H1 (cell line): ENCODE data around the gene ANO9. TPM values are rescaled to one million over a fixed set of nuclear protein-coding genes. Genes with fewer than 3 reads are reported as not detected.

ENCODE experiments used
- CTCF ChIA-PET: fragments of 300-600 bp; sonication (Branson Sonifier 250); formaldehyde crosslinking; loops from one replicate; lab custom pipeline; 2021; ENCODE audit not compliant: partially characterized antibody; lab: Charles Lee
- POLR2A ChIA-PET: fragments of 300-600 bp; sonication (Branson Sonifier 250); formaldehyde crosslinking; loops from one replicate; lab custom pipeline; 2021; ENCODE audit warnings: inconsistent platforms; ENCODE audit not compliant: partially characterized antibody; lab: Charles Lee
- DNase-seq, 2 experiments: peaks; one replicate each; pipeline versions ENCODE4 v3.0.0 to v3.0.0-alpha.2; 2010 to 2022; ENCODE audit warnings: low spot score in 2 of 2, low read depth in 1 of 2, mixed read lengths in 1 of 2
- FAIRE-seq: peaks from 2 replicates; lab custom pipeline; 2011; peaks lifted over from hg19 to GRCh38; lab: Jason Lieb, UNC
- H2AFZ ChIP-seq: 2 replicates; pipeline ENCODE4 v1.8.1; 2012; ENCODE audit warnings: low read length, inconsistent platforms
- H2AK5ac ChIP-seq: 2 replicates; pipeline ENCODE4 v1.6.1; 2013; ENCODE audit warnings: low read depth, low read length
- H2BK120ac ChIP-seq: replicated peaks from 2 replicates; pipeline ENCODE3; 2013; ENCODE audit warnings: low read depth, low read length, inconsistent platforms
- H2BK12ac ChIP-seq: 2 replicates; pipeline ENCODE4 v1.6.1; 2013; ENCODE audit warnings: low read depth, low read length
- H2BK15ac ChIP-seq: 2 replicates; pipeline ENCODE4 v1.6.1; 2013; ENCODE audit warnings: low read length
- H2BK20ac ChIP-seq: 2 replicates; pipeline ENCODE4 v1.6.1; 2013; ENCODE audit warnings: low read length
- H2BK5ac ChIP-seq: 2 replicates; pipeline ENCODE4 v1.6.1; 2013; ENCODE audit warnings: low read depth, low read length
- H3K14ac ChIP-seq: 2 replicates; pipeline ENCODE4 v1.6.1; 2013; ENCODE audit warnings: inconsistent platforms; ENCODE audit not compliant: insufficient read length
- H3K18ac ChIP-seq: 2 replicates; pipeline ENCODE4 v1.6.1; 2013; ENCODE audit warnings: low read length; ENCODE audit errors: extremely low read depth
- H3K23ac ChIP-seq: 2 replicates; pipeline ENCODE4 v1.6.1; 2013; ENCODE audit warnings: inconsistent platforms; ENCODE audit not compliant: insufficient read length
- H3K23me2 ChIP-seq: 2 replicates; pipeline ENCODE4 v1.6.1; 2013; ENCODE audit warnings: low read depth, low read length
- H3K27ac ChIP-seq: 2 replicates; pipeline ENCODE4 v1.6.1; 2011; ENCODE audit warnings: low read depth, low read length, inconsistent platforms
- H3K27me3 ChIP-seq, 4 experiments: replicated peaks in 1 of 4; 1 replicate in 1 of 4; 2 replicates in 3 of 4; pipeline versions ENCODE4 v1.6.1 to v1.8.1; 2011 to 2013; ENCODE audit warnings: low read length in 3 of 4, mild to moderate bottlenecking in 3 of 4, inconsistent platforms in 2 of 4, mixed read lengths in 2 of 4, moderate library complexity in 1 of 4; ENCODE audit not compliant: control insufficient read depth in 3 of 4, insufficient read depth in 3 of 4; ENCODE audit errors: extremely low read depth in 1 of 4
- H3K36me3 ChIP-seq, 4 experiments: 2 replicates each; pipeline versions ENCODE4 v1.6.1 to v1.8.1; 2011 to 2013; ENCODE audit warnings: mild to moderate bottlenecking in 4 of 4, low read length in 3 of 4, moderate library complexity in 2 of 4, control low read depth in 1 of 4, inconsistent platforms in 1 of 4; ENCODE audit not compliant: insufficient read depth in 4 of 4, control insufficient read depth in 2 of 4
- H3K4ac ChIP-seq: replicated peaks from 2 replicates; pipeline ENCODE3; 2013; ENCODE audit warnings: low read length, low read depth, mixed read lengths, inconsistent platforms; ENCODE audit not compliant: insufficient read length
- H3K4me1 ChIP-seq, 4 experiments: replicated peaks in 1 of 4; 1 replicate in 1 of 4; 2 replicates in 3 of 4; pipeline versions ENCODE4 v1.6.1 to v1.8.1; 2011 to 2013; ENCODE audit warnings: low read length in 3 of 4, inconsistent platforms in 2 of 4, mixed read lengths in 1 of 4; ENCODE audit not compliant: insufficient read depth in 4 of 4, control insufficient read depth in 3 of 4
- H3K4me2 ChIP-seq, 2 experiments: 2 replicates each; pipeline versions ENCODE4 v1.6.1 to v1.8.1; 2011 to 2013; ENCODE audit warnings: low read depth in 2 of 2, low read length in 2 of 2, control low read depth in 1 of 2, inconsistent platforms in 1 of 2, mild to moderate bottlenecking in 1 of 2; ENCODE audit not compliant: insufficient read depth in 1 of 2
- H3K4me3 ChIP-seq, 4 experiments: fragments of 200-600, 300-600 bp in 1 of 4; sonication (generic), shearing (Covaris generic), sonication (Bioruptor Twin) in 1 of 4; 2 replicates each; pipeline versions ENCODE4 v1.5.1 to v1.8.1; 2011 to 2016; ENCODE audit warnings: low read length in 4 of 4, low read depth in 3 of 4, control low read depth in 2 of 4, inconsistent platforms in 2 of 4, mild to moderate bottlenecking in 2 of 4, mixed read lengths in 1 of 4, moderate library complexity in 1 of 4; ENCODE audit not compliant: insufficient read depth in 2 of 4; ENCODE audit errors: extremely low read depth in 1 of 4
- H3K56ac ChIP-seq: replicated peaks from 2 replicates; pipeline ENCODE3; 2013; ENCODE audit warnings: low read depth, mild to moderate bottlenecking, mixed read lengths, low read length, inconsistent platforms; ENCODE audit not compliant: insufficient read length
- H3K79me1 ChIP-seq: 2 replicates; pipeline ENCODE4 v1.6.1; 2013; ENCODE audit warnings: low read depth, low read length, control low read depth
- H3K79me2 ChIP-seq, 2 experiments: 2 replicates each; pipeline versions ENCODE4 v1.6.1 to v1.8.1; 2012 to 2013; ENCODE audit warnings: low read length in 2 of 2, mild to moderate bottlenecking in 2 of 2, inconsistent platforms in 1 of 2; ENCODE audit not compliant: insufficient read depth in 2 of 2, control insufficient read depth in 1 of 2
- H3K9ac ChIP-seq, 4 experiments: replicated peaks in 1 of 4; 1 replicate in 1 of 4; 2 replicates in 3 of 4; pipeline versions ENCODE4 v1.6.1 to v1.8.1; 2011 to 2013; ENCODE audit warnings: low read depth in 3 of 4, low read length in 3 of 4, control low read depth in 2 of 4, mild to moderate bottlenecking in 2 of 4, moderate library complexity in 2 of 4, inconsistent platforms in 1 of 4; ENCODE audit errors: extremely low read depth in 1 of 4
- H3K9me3 ChIP-seq, 2 experiments: 2 replicates each; pipeline versions ENCODE4 v1.6.1 to v1.8.1; 2012 to 2013; ENCODE audit warnings: mild to moderate bottlenecking in 2 of 2, moderate library complexity in 2 of 2, control low read depth in 1 of 2, inconsistent platforms in 1 of 2, low read depth in 1 of 2, low read length in 1 of 2, mixed read lengths in 1 of 2; ENCODE audit not compliant: insufficient read depth in 2 of 2
- H4K20me1 ChIP-seq, 2 experiments: replicated peaks in 1 of 2; 2 replicates each; pipeline versions ENCODE3 to v1.8.1; 2011 to 2013; ENCODE audit warnings: inconsistent platforms in 2 of 2, low read length in 2 of 2, mild to moderate bottlenecking in 1 of 2; ENCODE audit not compliant: insufficient read depth in 2 of 2, control insufficient read depth in 1 of 2
- H4K5ac ChIP-seq: 2 replicates; pipeline ENCODE4 v1.6.1; 2013; ENCODE audit warnings: low read length, low read depth, mixed read lengths, inconsistent platforms; ENCODE audit not compliant: insufficient read length
- H4K8ac ChIP-seq: 2 replicates; pipeline ENCODE4 v1.8.0; 2013; ENCODE audit warnings: mild to moderate bottlenecking, moderate library complexity, low read length, inconsistent platforms; ENCODE audit not compliant: insufficient read depth; ENCODE audit errors: extremely low read depth
- H4K91ac ChIP-seq: replicated peaks from 2 replicates; pipeline ENCODE3; 2013; ENCODE audit warnings: low read length, mixed read lengths, inconsistent platforms; ENCODE audit not compliant: insufficient read length
- JUND ChIP-seq: IDR thresholded peaks from 2 replicates; pipeline ENCODE4 v1.6.1; 2011; ENCODE audit warnings: mild to moderate bottlenecking, improper control_type of control experiment, low read length
- KDM4A ChIP-seq: IDR thresholded peaks from one replicate; pipeline ENCODE4 v1.7.1; 2012; ENCODE audit warnings: low read depth, mild to moderate bottlenecking, moderate library complexity, low read length, inconsistent platforms; ENCODE audit not compliant: severe bottlenecking
- POU5F1 ChIP-seq: IDR thresholded peaks from 2 replicates; pipeline ENCODE4 v1.6.1; 2011; ENCODE audit warnings: low read depth, mild to moderate bottlenecking, low read length, moderate library complexity
- RAD21 ChIP-seq, 2 experiments: IDR thresholded peaks in 1 of 2; conservative IDR thresholded peaks in 1 of 2; 2 replicates each; pipeline ENCODE4 v1.6.1; 2011; ENCODE audit warnings: low read depth in 2 of 2, low read length in 2 of 2, improper control_type of control experiment in 1 of 2, inconsistent platforms in 1 of 2, mild to moderate bottlenecking in 1 of 2, moderate library complexity in 1 of 2
- WGBS, 2 experiments: shearing (Covaris generic) in 1 of 2; methylation state at CpG; one replicate each; pipeline versions ENCODE4 v1.1.6 to v1.1.7; 2013 to 2015; ENCODE audit warnings: low lambda C conversion rate in 2 of 2, mixed read lengths in 2 of 2, inconsistent platforms in 1 of 2, low coverage in 1 of 2, missing lambda C conversion rate in 1 of 2; ENCODE audit not compliant: insufficient replicate concordance in 2 of 2, insufficient coverage in 1 of 2, insufficient read length in 1 of 2; ENCODE audit errors: extremely low coverage in 1 of 2, missing lambda C conversion rate in 1 of 2; 5-methylcytosine and 5-hydroxymethylcytosine counted together
- polyA plus RNA-seq, 7 experiments: library from polyadenylated mRNA; depleted of rRNA in 3 of 7; stranded (reverse) in 5 of 7; unstranded in 2 of 7; fragments of >200 nt in 5 of 7; fragments of 200-250 nt in 2 of 7; gene quantifications; 1 replicate in 5 of 7; 2 replicates in 1 of 7; 4 replicates in 1 of 7; pipeline versions ENCODE4 v1.2.1 to v1.2.3, GENCODE V29; 2011 to 2013; ENCODE audit warnings: missing spikeins in 2 of 7, mixed read lengths in 2 of 7
- total RNA-seq: library from RNA; stranded (reverse); fragmentation: NEBNext Ultra II Directional; extraction: Animal tissue kit (Norgen Biotek cat#: 25700); gene quantifications from 2 replicates; pipeline ENCODE4 v1.2.1, GENCODE V29; 2021
- TF ChIP-seq, protein P1 (sequence below): IDR thresholded peaks from 2 replicates; pipeline ENCODE4 v1.6.1; 2011; ENCODE audit warnings: low read length, improper control_type of control experiment

The ANO9 gene
- total and polyA plus RNA-seq, 2 of the 8 experiments (the other 6 are each of a cell fraction or from before 2014, with no cell fraction given), result 20.0 to 20.7 TPM

GRCh38 chr11:477052-477715 is 35.4 kb upstream of the ANO9 start:
- Histone ChIP-seq H3K9ac (no peak overlapping the region), H2BK12ac (no peak overlapping the region), H3K14ac (no peak overlapping the region), H3K4ac (no peak overlapping the region), H3K18ac (no peak overlapping the region), H2AK5ac (no peak overlapping the region), H3K56ac (no peak overlapping the region), H3K79me2 (peaks cover 7 to 27% of the 10 kb centered on the region in 2 experiments; a peak in 3 of 4 replicates), H4K8ac (no peak overlapping the region), H2BK20ac (no peak overlapping the region), H3K27ac (no peak overlapping the region; the same call in 1 of the 2 replicates), H3K4me1 (peaks cover 0 to 3% (median under 1%) of the 10 kb centered on the region in 4 experiments; a peak in 2 of 7 replicates), H2BK15ac (no peak overlapping the region), H2BK5ac (no peak overlapping the region), H3K27me3 (no peaks in the 10 kb centered on the region), H3K23me2 (no peaks in the 10 kb centered on the region), H3K9me3 (no peaks in the 10 kb centered on the region), H2BK120ac (no peak overlapping the region), H4K91ac (no peak overlapping the region), H2AFZ (no peak overlapping the region), H4K20me1 (peaks cover 0 to 9% of the 10 kb centered on the region in 2 experiments), H3K4me3 (no peak overlapping the region), H3K23ac (no peak overlapping the region), H3K4me2 (no peak overlapping the region), H3K79me1 (peaks cover 16% of the 10 kb centered on the region), H4K5ac (no peak overlapping the region), H3K36me3 (peaks cover 0 to 7% (median 2%) of the 10 kb centered on the region in 4 experiments; a peak in 2 of 8 replicates)
- CTCF ChIA-PET, result interaction anchor here (0.6 to 1.5 kb wide), 7 partner anchors 12 to 113 kb away, joined by 3 to 6 read pairs (median 3); no protein-coding TSS in a partner anchor
- no peak for FAIRE-seq
- DNase-seq, result no peak
- POLR2A ChIA-PET, result interaction anchor here (1.1 to 1.8 kb wide), 5 partner anchors 10 to 60 kb away, joined by 3 to 4 read pairs (median 3); no protein-coding TSS in a partner anchor
- WGBS, 2 experiments, result 87% methylated on average over 15 of the region's 16 CpGs; no CpG with 5 or more reads in 1 of the 2 experiments
- TF ChIP-seq RAD21 (IDR thresholded peaks at IDR 0.05 in 1 of 2, conservative IDR thresholded peaks at IDR 0.05 in 1 of 2; ENCODE audit: low read depth in 2 of 2, low read length in 2 of 2), result no peak; a peak in 2 of 4 replicates
- TF ChIP-seq, protein P1, sequence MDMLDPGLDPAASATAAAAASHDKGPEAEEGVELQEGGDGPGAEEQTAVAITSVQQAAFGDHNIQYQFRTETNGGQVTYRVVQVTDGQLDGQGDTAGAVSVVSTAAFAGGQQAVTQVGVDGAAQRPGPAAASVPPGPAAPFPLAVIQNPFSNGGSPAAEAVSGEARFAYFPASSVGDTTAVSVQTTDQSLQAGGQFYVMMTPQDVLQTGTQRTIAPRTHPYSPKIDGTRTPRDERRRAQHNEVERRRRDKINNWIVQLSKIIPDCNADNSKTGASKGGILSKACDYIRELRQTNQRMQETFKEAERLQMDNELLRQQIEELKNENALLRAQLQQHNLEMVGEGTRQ, result no peak
- no peak for TF ChIP-seq JUND
- TF ChIP-seq KDM4A, result no peak
- no peak for TF ChIP-seq POU5F1
